ENCODE measurements around the gene NPHP4.

The NPHP4 gene

GRCh38 chr1:6002714-6003501, 10.7 kb upstream of the NPHP4 start:
- no peak for DNase-seq

DNA sequence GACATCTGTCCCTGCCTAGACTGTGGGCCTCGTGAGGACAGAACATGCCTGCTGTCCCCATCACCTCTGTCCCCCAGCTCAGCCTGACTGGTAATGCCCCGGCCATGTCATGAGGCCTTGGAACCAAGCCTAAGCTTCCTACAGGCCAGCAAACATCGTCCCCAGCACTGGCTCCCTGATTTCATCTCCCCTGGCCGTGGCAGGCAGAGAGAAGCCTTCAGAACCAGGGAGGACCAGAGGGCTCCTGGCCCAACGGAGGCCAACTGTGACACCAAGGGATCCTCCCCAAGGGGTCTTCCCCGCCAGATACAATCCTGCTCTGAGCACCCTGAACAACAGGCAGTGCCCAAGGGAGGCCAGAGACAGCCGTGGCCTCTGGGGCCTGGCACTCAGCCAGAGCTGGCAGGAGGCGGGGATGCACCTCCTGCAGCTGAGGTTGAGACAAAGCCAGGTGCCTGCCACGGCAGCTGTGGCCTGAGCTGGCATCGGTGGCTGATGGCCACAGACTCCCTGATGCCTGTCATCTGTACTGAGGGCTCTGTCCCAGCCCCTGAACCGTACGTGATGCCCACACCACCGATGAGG, 9.9 kb upstream of the NPHP4 start:
- DNase-seq = no peak

DNA sequence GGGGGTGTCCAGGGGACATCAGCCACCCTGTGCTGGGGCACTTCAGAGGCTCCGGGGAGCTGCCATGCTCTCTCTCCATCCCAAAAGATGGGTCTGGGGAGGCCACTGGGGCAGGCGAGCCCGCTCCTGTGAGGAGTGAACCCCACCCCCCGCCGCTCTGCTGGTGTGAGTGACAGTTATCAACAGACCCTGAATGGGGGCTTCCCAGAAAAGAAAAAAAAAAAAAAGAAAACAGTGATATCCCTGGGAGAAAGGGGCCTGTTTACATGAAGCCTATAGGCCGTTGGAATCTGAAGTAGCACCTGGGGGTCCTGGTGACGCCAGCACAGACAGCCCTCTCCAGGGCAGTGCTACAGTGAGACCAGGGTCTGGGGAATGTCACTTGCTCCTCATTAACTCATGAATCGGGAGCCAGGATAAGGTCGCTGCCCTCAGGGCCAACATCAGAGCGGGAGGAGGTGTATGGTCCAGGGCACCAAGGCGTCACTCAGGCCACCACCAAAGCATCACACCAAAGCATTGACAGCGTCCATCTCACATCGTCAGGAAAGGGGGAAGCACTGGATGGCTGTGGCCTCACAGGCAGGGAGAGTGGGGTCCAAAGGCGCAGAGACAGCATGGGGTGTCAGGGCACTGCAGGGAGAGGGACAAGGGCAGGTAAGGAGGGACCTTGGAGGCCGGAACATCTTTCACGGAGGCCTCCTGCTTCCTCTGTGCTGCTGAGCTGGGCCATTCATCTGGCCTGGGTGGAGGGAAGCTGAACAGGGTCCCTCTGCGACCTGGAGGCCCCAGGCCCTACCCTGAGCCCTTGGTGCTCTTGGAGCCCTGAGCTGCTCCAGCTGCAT, 8.4 kb upstream of the NPHP4 start:
- DNase-seq = no peak

DNA sequence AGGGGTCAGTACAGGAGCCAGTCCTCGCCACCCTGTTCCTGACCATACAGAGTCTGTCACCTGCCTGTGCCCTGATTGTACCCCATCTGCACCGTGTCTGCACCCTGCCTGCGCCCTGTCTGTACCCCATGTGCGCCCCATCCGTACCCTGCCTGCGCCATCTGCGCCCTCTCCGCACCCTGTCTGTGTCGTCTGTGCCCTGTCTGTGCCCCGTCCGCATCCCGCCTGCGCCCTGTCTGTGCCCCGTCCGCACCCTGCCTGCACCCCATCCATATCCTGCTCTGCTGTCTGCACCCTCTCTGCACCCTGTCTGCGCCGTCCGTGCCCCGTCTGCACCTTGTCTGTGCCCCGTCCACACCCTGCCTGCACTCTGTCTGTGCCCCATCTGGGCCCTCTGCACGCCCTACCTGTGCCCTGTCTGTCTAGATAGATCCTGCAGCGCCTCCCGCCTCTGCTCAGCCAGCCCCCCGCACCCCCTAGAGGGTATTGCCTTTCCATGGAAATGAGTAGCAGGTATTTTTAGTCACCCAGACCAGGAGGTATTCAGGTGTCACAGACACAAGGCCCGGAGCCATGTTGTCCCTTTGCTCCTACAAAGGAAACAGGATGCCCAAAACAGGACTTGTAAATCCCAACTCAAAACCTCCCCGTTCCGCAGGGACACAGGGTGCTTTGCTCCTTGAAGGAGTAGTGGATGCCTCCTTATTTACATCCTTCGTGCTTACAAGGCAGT, 7.7 kb upstream of the NPHP4 start:
- no peak for DNase-seq

DNA sequence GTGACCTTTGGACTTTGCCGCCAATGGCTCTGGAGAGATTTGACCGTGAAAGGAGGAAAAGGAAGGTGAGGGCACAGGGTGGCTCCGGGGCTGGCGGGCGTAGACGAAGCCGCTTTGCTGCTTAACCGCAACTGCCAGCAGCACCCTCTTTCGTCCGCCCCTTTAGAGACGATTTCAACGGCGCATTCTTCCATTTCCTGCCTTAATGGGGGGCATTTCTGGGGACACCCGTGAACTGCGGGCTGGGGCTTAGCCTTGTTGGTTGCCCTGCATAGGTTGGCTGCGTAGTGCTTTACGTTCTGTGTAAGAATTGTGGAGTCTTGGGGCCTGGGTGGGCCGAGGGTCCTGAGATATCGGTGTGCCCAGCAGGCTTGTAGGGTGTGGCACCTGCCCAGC, 6.7 kb upstream of the NPHP4 start:
- DNase-seq = no peak

DNA sequence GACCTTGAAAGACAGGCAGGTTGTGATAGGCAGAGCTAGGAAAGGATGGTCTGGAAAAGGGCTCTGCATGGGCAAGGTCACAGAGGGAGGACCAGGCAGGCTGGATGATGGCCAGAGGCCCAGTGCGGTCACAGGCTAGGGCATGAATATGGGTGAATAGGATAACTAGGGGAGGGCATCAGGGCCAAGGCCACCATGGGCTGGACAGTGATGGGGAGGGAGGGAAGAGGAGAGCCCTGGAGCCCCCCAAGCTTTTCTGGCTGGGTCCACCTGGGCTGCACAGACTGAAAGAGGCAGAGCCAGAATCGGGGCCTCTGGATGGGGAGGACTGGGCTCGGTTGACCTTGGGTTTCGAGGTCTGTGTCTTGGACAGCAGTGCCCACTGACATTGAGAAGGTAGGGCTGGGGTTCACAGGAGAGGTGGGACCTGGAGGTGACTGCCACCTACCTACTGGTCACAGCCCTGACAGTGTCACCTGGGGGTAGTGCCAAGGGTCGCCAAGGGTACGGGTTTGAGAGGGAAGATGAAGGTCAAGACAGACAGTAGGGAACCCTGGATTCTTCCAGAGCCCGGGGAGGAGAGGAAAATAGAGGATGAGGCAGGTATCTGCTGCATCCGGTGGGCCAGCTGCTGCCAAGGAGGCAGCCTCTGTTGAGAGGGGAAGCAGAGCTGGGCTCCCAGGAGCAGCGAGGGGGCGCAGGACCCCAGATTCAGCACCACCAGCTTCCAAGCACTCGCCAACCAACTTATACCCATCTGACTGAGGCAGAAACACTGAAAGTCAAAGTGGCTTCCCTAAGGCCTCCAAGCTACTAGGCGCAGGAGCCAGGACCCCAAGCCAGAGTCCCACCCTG, 6.1 kb upstream of the NPHP4 start:
- no peak for DNase-seq

GRCh38 chr1:5997316-5997715, 5.1 kb upstream of the NPHP4 start:
- DNase-seq = no peak

- DNase-seq = no peak
Measured at GRCh38 chr1:5996641-5997270, 4.5 kb upstream of the NPHP4 start.

DNA sequence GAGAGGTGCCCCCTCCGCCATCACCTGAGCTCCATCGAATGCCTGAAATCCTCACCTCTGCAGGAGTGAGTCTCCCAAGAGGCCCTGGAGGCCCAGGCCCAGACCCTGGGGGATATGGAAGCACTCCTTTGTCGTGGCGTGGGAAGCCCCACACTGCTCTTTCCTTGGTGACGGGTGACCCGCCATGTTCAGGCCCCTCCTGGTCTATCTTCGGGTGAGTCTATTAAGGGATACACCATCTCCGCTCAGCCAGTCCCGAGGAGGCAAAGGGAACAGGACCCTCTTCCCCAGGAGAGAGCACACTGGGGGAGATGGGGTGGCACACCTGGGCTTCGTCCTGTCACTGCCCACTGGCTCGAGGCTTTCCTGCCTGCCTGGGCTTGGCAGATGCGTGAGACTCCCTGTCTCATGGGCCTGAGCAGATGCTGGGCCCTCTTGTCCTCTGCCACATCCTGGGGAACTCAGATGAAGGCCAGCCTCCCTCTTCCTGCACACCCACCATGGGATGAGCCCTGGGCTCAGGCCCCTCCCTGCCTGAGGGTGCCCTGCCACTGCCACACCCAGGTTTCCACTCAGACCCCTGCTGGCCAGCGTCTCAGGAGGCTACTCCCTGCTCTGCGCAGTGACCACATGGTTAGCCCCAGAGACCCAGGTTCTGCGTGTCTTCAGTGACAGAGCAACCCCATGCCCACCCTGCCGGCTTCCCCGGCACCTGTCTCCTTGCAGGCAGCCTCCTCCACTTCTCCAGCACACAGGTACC, 3.8 kb upstream of the NPHP4 start:
- no peak for DNase-seq

GRCh38 chr1:5994713-5995621, 2.7 kb upstream of the NPHP4 start:
- peak; percentile 70 for DNase-seq

- peak; percentile 61 for DNase-seq
Measured at GRCh38 chr1:5993556-5994491, 1.6 kb upstream of the NPHP4 start.

GRCh38 chr1:5992814-5993555, 760 bp upstream of the NPHP4 start:
- peak; percentile 41 for DNase-seq

GRCh38 chr1:5991381-5992025, 722 bp downstream of the NPHP4 start:
- DNase-seq = peak; percentile 54

DNA sequence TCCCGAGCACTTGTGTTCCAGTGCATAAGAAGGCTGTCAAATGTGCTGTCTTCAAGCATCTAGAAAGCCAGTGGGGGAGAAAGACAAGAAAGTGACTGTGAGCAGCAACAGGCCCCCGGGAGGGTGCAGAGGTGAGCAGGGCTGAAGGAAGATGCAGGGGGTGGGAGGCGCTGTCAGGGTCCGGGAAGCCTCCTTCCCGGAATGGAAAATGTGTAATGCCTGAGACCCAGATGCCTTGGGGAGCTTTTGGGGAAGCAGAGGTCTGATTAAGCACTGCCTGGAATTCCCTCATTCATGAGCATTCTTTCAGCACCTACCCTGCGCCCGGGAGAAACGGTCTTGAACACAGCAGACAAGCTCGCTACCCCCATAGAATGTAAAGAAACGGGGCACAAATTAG, 1.3 kb downstream of the NPHP4 start:
- DNase-seq = no peak

GRCh38 chr1:5989731-5990271, 2.4 kb downstream of the NPHP4 start:
- DNase-seq = no peak

- DNase-seq = no peak
Measured at GRCh38 chr1:5989286-5989605, 3.0 kb downstream of the NPHP4 start.

All from stimulated activated CD8-positive, alpha-beta memory T cell treated with anti-CD3 and anti-CD28 coated beads, Interleukin-4, amount 100 ng/mL, for 48 hours (primary cell).